ENCODE results near the gene RAB11FIP4. TPM values are rescaled to one million over a fixed set of nuclear protein-coding genes. Genes with fewer than 3 reads are reported as not detected.

RAB11FIP4 gene
- total RNA-seq, 1 experiment from 2014 or later: 54.9 TPM

DNA sequence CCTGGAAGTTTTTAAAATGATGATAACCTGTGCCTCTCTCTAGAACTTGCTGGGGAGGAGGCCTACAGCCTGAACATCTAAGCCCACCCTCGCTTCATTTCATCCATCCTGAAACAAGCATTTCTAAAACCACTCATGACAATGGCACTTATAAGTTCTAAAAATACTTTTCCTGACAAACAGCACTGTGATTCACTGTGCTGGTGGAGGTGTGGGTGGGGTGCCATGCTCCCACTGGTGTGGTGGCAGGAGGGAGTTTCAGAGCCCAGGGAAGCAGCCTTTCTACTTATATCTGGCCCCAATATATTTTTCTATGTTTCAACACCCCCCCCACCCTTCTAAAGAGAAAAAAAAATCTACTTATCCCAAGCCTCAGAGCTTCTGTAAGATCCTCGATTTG lies 52.6 kb downstream of the RAB11FIP4 start (continued):
- TF ChIP-seq, protein P1, sequence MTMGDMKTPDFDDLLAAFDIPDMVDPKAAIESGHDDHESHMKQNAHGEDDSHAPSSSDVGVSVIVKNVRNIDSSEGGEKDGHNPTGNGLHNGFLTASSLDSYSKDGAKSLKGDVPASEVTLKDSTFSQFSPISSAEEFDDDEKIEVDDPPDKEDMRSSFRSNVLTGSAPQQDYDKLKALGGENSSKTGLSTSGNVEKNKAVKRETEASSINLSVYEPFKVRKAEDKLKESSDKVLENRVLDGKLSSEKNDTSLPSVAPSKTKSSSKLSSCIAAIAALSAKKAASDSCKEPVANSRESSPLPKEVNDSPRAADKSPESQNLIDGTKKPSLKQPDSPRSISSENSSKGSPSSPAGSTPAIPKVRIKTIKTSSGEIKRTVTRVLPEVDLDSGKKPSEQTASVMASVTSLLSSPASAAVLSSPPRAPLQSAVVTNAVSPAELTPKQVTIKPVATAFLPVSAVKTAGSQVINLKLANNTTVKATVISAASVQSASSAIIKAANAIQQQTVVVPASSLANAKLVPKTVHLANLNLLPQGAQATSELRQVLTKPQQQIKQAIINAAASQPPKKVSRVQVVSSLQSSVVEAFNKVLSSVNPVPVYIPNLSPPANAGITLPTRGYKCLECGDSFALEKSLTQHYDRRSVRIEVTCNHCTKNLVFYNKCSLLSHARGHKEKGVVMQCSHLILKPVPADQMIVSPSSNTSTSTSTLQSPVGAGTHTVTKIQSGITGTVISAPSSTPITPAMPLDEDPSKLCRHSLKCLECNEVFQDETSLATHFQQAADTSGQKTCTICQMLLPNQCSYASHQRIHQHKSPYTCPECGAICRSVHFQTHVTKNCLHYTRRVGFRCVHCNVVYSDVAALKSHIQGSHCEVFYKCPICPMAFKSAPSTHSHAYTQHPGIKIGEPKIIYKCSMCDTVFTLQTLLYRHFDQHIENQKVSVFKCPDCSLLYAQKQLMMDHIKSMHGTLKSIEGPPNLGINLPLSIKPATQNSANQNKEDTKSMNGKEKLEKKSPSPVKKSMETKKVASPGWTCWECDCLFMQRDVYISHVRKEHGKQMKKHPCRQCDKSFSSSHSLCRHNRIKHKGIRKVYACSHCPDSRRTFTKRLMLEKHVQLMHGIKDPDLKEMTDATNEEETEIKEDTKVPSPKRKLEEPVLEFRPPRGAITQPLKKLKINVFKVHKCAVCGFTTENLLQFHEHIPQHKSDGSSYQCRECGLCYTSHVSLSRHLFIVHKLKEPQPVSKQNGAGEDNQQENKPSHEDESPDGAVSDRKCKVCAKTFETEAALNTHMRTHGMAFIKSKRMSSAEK (CRISPR knock-in tag; IDR thresholded peaks at IDR 0.05; ENCODE audit: borderline replicate concordance): no peak
- no peak for TF ChIP-seq TEAD4 (CRISPR knock-in tag; IDR thresholded peaks at IDR 0.05)
- TF ChIP-seq OVOL2 (CRISPR knock-in tag; IDR thresholded peaks at IDR 0.05; ENCODE audit: borderline replicate concordance): no peak

DNA sequence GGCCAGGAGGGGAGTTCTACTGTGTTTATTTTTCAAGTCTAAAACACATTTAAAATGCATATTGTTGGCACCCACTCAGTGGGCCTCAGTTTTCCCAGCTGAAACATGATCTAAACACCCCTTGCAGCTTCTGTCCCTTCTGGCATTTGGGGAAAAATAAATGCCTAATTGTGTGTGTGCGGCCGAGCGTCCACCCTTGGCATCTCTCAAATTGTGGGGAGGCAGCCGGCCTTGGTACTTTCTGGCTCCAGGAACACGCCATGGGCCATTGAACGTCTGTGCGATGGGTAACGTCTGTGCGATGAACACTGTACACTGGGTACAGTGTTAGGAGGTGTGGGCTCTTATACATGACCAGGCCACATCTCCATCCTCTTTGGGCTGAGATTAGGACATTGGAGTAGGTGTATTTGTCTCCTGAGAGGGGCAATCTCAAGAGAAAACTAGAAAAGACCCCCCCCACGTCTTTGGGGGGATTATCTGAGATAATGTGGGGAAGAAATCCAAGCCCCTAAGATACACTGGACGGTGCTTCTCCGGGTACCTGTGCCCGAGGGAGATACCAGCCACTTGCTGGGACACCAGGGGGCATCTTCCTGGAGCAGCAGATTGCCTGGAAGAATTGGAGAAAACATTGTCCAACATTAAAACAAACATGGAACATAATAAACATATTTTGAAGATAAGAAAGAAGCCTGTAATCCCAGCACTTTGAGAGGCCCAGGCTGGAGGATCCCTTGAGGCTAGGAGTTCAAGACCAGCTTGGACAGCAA lies 54.9 kb downstream of the RAB11FIP4 start:
- TF ChIP-seq, protein P2, sequence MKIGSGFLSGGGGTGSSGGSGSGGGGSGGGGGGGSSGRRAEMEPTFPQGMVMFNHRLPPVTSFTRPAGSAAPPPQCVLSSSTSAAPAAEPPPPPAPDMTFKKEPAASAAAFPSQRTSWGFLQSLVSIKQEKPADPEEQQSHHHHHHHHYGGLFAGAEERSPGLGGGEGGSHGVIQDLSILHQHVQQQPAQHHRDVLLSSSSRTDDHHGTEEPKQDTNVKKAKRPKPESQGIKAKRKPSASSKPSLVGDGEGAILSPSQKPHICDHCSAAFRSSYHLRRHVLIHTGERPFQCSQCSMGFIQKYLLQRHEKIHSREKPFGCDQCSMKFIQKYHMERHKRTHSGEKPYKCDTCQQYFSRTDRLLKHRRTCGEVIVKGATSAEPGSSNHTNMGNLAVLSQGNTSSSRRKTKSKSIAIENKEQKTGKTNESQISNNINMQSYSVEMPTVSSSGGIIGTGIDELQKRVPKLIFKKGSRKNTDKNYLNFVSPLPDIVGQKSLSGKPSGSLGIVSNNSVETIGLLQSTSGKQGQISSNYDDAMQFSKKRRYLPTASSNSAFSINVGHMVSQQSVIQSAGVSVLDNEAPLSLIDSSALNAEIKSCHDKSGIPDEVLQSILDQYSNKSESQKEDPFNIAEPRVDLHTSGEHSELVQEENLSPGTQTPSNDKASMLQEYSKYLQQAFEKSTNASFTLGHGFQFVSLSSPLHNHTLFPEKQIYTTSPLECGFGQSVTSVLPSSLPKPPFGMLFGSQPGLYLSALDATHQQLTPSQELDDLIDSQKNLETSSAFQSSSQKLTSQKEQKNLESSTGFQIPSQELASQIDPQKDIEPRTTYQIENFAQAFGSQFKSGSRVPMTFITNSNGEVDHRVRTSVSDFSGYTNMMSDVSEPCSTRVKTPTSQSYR (CRISPR knock-in tag; IDR thresholded peaks at IDR 0.05): no peak
- TF ChIP-seq TCF7 (CRISPR knock-in tag; IDR thresholded peaks at IDR 0.05; ENCODE audit: low read depth) (no peak), ZNF396 (CRISPR knock-in tag; IDR thresholded peaks at IDR 0.05; ENCODE audit: borderline replicate concordance) (no peak), ZNF232 (CRISPR knock-in tag; IDR thresholded peaks at IDR 0.05) (no peak), ZNF671 (CRISPR knock-in tag; IDR thresholded peaks at IDR 0.05) (no peak), NFATC4 (CRISPR knock-in tag; IDR thresholded peaks at IDR 0.05) (no peak), EMX1 (CRISPR knock-in tag; IDR thresholded peaks at IDR 0.05) (no peak), ZNF263 (CRISPR knock-in tag; IDR thresholded peaks at IDR 0.05; ENCODE audit: low read depth) (no peak), PRRX2 (CRISPR knock-in tag; IDR thresholded peaks at IDR 0.05) (no peak), ZNF121 (CRISPR knock-in tag; IDR thresholded peaks at IDR 0.05) (no peak), RELA (CRISPR knock-in tag; IDR thresholded peaks at IDR 0.05; ENCODE audit: borderline replicate concordance) (no peak)
- TF ChIP-seq, protein P3, sequence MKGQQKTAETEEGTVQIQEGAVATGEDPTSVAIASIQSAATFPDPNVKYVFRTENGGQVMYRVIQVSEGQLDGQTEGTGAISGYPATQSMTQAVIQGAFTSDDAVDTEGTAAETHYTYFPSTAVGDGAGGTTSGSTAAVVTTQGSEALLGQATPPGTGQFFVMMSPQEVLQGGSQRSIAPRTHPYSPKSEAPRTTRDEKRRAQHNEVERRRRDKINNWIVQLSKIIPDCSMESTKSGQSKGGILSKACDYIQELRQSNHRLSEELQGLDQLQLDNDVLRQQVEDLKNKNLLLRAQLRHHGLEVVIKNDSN (CRISPR knock-in tag; IDR thresholded peaks at IDR 0.05): no peak
- TF ChIP-seq, protein P4, sequence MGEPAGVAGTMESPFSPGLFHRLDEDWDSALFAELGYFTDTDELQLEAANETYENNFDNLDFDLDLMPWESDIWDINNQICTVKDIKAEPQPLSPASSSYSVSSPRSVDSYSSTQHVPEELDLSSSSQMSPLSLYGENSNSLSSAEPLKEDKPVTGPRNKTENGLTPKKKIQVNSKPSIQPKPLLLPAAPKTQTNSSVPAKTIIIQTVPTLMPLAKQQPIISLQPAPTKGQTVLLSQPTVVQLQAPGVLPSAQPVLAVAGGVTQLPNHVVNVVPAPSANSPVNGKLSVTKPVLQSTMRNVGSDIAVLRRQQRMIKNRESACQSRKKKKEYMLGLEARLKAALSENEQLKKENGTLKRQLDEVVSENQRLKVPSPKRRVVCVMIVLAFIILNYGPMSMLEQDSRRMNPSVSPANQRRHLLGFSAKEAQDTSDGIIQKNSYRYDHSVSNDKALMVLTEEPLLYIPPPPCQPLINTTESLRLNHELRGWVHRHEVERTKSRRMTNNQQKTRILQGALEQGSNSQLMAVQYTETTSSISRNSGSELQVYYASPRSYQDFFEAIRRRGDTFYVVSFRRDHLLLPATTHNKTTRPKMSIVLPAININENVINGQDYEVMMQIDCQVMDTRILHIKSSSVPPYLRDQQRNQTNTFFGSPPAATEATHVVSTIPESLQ (CRISPR knock-in tag; IDR thresholded peaks at IDR 0.05): no peak
- TF ChIP-seq, protein P5, sequence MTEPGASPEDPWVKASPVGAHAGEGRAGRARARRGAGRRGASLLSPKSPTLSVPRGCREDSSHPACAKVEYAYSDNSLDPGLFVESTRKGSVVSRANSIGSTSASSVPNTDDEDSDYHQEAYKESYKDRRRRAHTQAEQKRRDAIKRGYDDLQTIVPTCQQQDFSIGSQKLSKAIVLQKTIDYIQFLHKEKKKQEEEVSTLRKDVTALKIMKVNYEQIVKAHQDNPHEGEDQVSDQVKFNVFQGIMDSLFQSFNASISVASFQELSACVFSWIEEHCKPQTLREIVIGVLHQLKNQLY (CRISPR knock-in tag; IDR thresholded peaks at IDR 0.05): no peak
- no peaks in the 10 kb centered on the region for H3K36me3 Mint-ChIP-seq
- ATAC-seq: no peak
- ChIA-PET CTCF (interaction anchor here (1.2 kb wide), 1 partner anchor 71 kb away, joined by 4 read pairs; no protein-coding TSS in a partner anchor), POLR2A (no interaction called here)
- no peak overlapping the region for H3K4me3 Mint-ChIP-seq
- peaks cover 9% of the 10 kb centered on the region for H3K4me1 Mint-ChIP-seq
- no peak for DNase-seq (ENCODE audit: low spot score)
- peak overlapping the region; percentile 6; the same call in 1 of the 2 replicates for H3K27ac Mint-ChIP-seq
- H3K27me3 Mint-ChIP-seq (ENCODE audit: low read depth): no peaks in the 10 kb centered on the region
- no peaks in the 10 kb centered on the region for H3K9me3 Mint-ChIP-seq

Data from WTC11 (cell line).